Fibroblast of skin of right biceps (primary cell): ENCODE measurements around the gene ZBED4.
"Not testable (repeated sequence)": the region's sequence is repeated elsewhere in the genome, so short reads cannot be mapped to it uniquely, and the experiment has no call there.

Experiments
- DNase-seq: peaks from one replicate; pipeline ENCODE4 v3.0.0-alpha.2; 2013

The ZBED4 gene

GRCh38 chr22:49826603-49827270 lies 26.9 kb upstream of the ZBED4 start:
- DNase-seq: peak; percentile 36

- peak; percentile 36 for DNase-seq
These were observed 26.3 kb upstream of the ZBED4 start for GRCh38 chr22:49827271-49827852.

- peak; percentile 78 for DNase-seq
These were observed 25.6 kb upstream of the ZBED4 start, which contains the start of gene BRD1 for GRCh38 chr22:49827853-49828598. Gene BRD1, minus strand, starts transcription at chr22:49827873. Its CDS starts 3,556 bp downstream, at chr22:49824317.

- no peak for DNase-seq
These were observed 25.1 kb upstream of the ZBED4 start for GRCh38 chr22:49828599-49828965.

- DNase-seq: no peak
These were observed 24.4 kb upstream of the ZBED4 start for GRCh38 chr22:49829044-49829853.

- DNase-seq: no peak
These were observed 20.2 kb upstream of the ZBED4 start for GRCh38 chr22:49833340-49834007.

- no peak for DNase-seq
These were observed 14.6 kb upstream of the ZBED4 start for GRCh38 chr22:49838771-49839717.

GRCh38 chr22:49845241-49845640 lies 8.4 kb upstream of the ZBED4 start:
- no peak for DNase-seq

- DNase-seq: no peak
These were observed 7.8 kb upstream of the ZBED4 start for GRCh38 chr22:49845666-49846459.

- DNase-seq: no peak
These were observed 5.6 kb upstream of the ZBED4 start for GRCh38 chr22:49847751-49848689.

- no peak for DNase-seq
These were observed 4.9 kb upstream of the ZBED4 start for GRCh38 chr22:49848690-49849160.

GRCh38 chr22:49849161-49850020 lies 4.3 kb upstream of the ZBED4 start:
- no peak for DNase-seq

- no peak for DNase-seq
These were observed 3.4 kb upstream of the ZBED4 start for GRCh38 chr22:49850021-49850911.

- DNase-seq: no peak
These were observed 2.5 kb upstream of the ZBED4 start for GRCh38 chr22:49850959-49851802.

- DNase-seq: not testable (repeated sequence)
These were observed 1.1 kb upstream of the ZBED4 start for GRCh38 chr22:49852568-49852897.
